ENCODE measurements around the gene AKNA. TPM values are rescaled to one million over a fixed set of nuclear protein-coding genes. Genes with fewer than 3 reads are reported as not detected.
A peak's percentile ranks its signal among the peaks of the same experiment; 100 is the strongest.

AKNA gene
- polyA plus RNA-seq, 1 of the 3 experiments (the other 2 are of a cell fraction): 0.84 TPM

GRCh38 chr9:114385397-114386181, 2.2 kb downstream of the AKNA start:
- no peak for DNase-seq
- CTCF ChIA-PET: interaction anchor here (0.9 to 1.8 kb wide), 6 partner anchors 9 to 278 kb away, joined by 3 to 6 read pairs (median 3); no protein-coding TSS in a partner anchor
- Histone ChIP-seq H3K27me3 (ENCODE audit: insufficient read depth) (no peaks in the 10 kb centered on the region), H3K4me2 (no peak overlapping the region), H3K4me1 (ENCODE audit: control insufficient read depth in 1 of 2, insufficient read depth in 2 of 2, low read depth in 1 of 2, low read length in 1 of 2) (peaks cover 11 to 14% of the 10 kb centered on the region in 2 experiments; a peak in 3 of 4 replicates), H3K9me2 (no peaks in the 10 kb centered on the region), H3K4me3 (ENCODE audit: low read depth in 2 of 2, low read length in 1 of 2) (no peak overlapping the region), H3K36me3 (replicated peaks in 1 of 2; ENCODE audit: control insufficient read depth in 1 of 2, insufficient read depth in 2 of 2, low read length in 1 of 2) (no peaks in the 10 kb centered on the region), H3K9ac (peak overlapping the region; percentile 40; the same call in 1 of the 2 replicates), H3K9me3 (no peaks in the 10 kb centered on the region), H3K27ac (ENCODE audit: low read depth in 2 of 2, low read length in 1 of 2) (peak overlapping the region in 1 of 2 experiments; percentile 47; a peak in 2 of 4 replicates), H3K79me2 (ENCODE audit: insufficient read depth) (no peaks in the 10 kb centered on the region), H4K20me1 (ENCODE audit: insufficient read depth) (no peaks in the 10 kb centered on the region), H2AFZ (ENCODE audit: low read depth) (peak overlapping the region; percentile 78), H3F3A (replicated peaks; ENCODE audit: insufficient read depth) (no peaks in the 10 kb centered on the region)
- 66% methylated on average over 7 of the region's 11 CpGs for WGBS (ENCODE audit: low lambda C conversion rate)
- TF ChIP-seq SIN3A (IDR thresholded peaks at IDR 0.05; ENCODE audit: borderline replicate concordance, low read depth, low read length) (no peak), CHD2 (IDR thresholded peaks at IDR 0.05; ENCODE audit: low read length, partially characterized antibody) (no peak), RXRA (IDR thresholded peaks at IDR 0.05; ENCODE audit: borderline replicate concordance, low read depth) (no peak), FOSL2 (IDR thresholded peaks at IDR 0.05; ENCODE audit: borderline replicate concordance, low read depth) (peak; percentile 57), GABPA (IDR thresholded peaks at IDR 0.05; ENCODE audit: low read depth) (no peak)
- POLR2A ChIA-PET: no interaction called here

- no peak for DNase-seq
- H3K9ac ChIP-seq: peak overlapping the region; percentile 40; the same call in 1 of the 2 replicates
- H3K4me1 ChIP-seq (ENCODE audit: control insufficient read depth in 1 of 2, insufficient read depth in 2 of 2, low read depth in 1 of 2, low read length in 1 of 2): peaks cover 10 to 11% of the 10 kb centered on the region in 2 experiments; a peak in 3 of 4 replicates
- H3K4me3 ChIP-seq (ENCODE audit: low read depth in 2 of 2, low read length in 1 of 2): no peak overlapping the region
- H3K9me3 ChIP-seq: no peaks in the 10 kb centered on the region
- TF ChIP-seq, protein P1, sequence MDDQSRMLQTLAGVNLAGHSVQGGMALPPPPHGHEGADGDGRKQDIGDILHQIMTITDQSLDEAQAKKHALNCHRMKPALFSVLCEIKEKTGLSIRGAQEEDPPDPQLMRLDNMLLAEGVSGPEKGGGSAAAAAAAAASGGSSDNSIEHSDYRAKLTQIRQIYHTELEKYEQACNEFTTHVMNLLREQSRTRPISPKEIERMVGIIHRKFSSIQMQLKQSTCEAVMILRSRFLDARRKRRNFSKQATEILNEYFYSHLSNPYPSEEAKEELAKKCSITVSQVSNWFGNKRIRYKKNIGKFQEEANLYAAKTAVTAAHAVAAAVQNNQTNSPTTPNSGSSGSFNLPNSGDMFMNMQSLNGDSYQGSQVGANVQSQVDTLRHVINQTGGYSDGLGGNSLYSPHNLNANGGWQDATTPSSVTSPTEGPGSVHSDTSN (IDR thresholded peaks at IDR 0.05): no peak
- TF ChIP-seq EZH2phosphoT487 (IDR thresholded peaks at IDR 0.05; ENCODE audit: borderline replicate concordance, low read depth) (no peak), SMC3 (IDR thresholded peaks at IDR 0.05; ENCODE audit: low read depth, low read length) (no peak), CHD2 (IDR thresholded peaks at IDR 0.05; ENCODE audit: low read length, partially characterized antibody) (no peak), ELF1 (IDR thresholded peaks at IDR 0.05) (no peak), CTCF (IDR thresholded peaks at IDR 0.05) (no peak), GABPA (IDR thresholded peaks at IDR 0.05; ENCODE audit: low read depth) (no peak), RCOR1 (IDR thresholded peaks at IDR 0.05; ENCODE audit: low read length) (no peak), EP300 (IDR thresholded peaks at IDR 0.05; ENCODE audit: borderline replicate concordance in 1 of 2, low read depth in 1 of 2, low read length in 1 of 2) (no peak), TAF1 (IDR thresholded peaks at IDR 0.05; ENCODE audit: borderline replicate concordance, low read depth, low read length) (no peak)
- TF ChIP-seq, protein P2, sequence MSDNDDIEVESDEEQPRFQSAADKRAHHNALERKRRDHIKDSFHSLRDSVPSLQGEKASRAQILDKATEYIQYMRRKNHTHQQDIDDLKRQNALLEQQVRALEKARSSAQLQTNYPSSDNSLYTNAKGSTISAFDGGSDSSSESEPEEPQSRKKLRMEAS (IDR thresholded peaks at IDR 0.05; ENCODE audit: low read depth): no peak
- TF ChIP-seq, protein P3, sequence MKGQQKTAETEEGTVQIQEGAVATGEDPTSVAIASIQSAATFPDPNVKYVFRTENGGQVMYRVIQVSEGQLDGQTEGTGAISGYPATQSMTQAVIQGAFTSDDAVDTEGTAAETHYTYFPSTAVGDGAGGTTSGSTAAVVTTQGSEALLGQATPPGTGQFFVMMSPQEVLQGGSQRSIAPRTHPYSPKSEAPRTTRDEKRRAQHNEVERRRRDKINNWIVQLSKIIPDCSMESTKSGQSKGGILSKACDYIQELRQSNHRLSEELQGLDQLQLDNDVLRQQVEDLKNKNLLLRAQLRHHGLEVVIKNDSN (IDR thresholded peaks at IDR 0.05; ENCODE audit: borderline replicate concordance, low read depth): no peak
- TF ChIP-seq, protein P4, sequence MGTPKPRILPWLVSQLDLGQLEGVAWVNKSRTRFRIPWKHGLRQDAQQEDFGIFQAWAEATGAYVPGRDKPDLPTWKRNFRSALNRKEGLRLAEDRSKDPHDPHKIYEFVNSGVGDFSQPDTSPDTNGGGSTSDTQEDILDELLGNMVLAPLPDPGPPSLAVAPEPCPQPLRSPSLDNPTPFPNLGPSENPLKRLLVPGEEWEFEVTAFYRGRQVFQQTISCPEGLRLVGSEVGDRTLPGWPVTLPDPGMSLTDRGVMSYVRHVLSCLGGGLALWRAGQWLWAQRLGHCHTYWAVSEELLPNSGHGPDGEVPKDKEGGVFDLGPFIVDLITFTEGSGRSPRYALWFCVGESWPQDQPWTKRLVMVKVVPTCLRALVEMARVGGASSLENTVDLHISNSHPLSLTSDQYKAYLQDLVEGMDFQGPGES (IDR thresholded peaks at IDR 0.05; ENCODE audit: low read depth, low read length): no peak
- ChIA-PET CTCF (interaction anchor here (0.9 to 1.8 kb wide), 5 partner anchors 10 to 277 kb away, joined by 3 to 4 read pairs (median 3); no protein-coding TSS in a partner anchor), POLR2A (no interaction called here)
- H3K27me3 ChIP-seq (ENCODE audit: insufficient read depth): no peaks in the 10 kb centered on the region
- 86% methylated on average over 7 of the region's 7 CpGs for WGBS (ENCODE audit: low lambda C conversion rate)
- H3K36me3 ChIP-seq (replicated peaks in 1 of 2; ENCODE audit: control insufficient read depth in 1 of 2, insufficient read depth in 2 of 2, low read length in 1 of 2): no peaks in the 10 kb centered on the region
- H3K27ac ChIP-seq (ENCODE audit: low read depth in 2 of 2, low read length in 1 of 2): peak overlapping the region in 1 of 2 experiments; percentile 47; a peak in 2 of 4 replicates
- no peaks in the 10 kb centered on the region for H3K9me2 ChIP-seq
- no peaks in the 10 kb centered on the region for H3F3A ChIP-seq (replicated peaks; ENCODE audit: insufficient read depth)
- H2AFZ ChIP-seq (ENCODE audit: low read depth): peak overlapping the region; percentile 78
- H3K4me2 ChIP-seq: no peak overlapping the region
- H4K20me1 ChIP-seq (ENCODE audit: insufficient read depth): no peaks in the 10 kb centered on the region
- no peaks in the 10 kb centered on the region for H3K79me2 ChIP-seq (ENCODE audit: insufficient read depth)
Measured at GRCh38 chr9:114384836-114385396, 2.9 kb downstream of the AKNA start.
